SK-N-DZ (cell line): ENCODE results near the gene APOL4.
"Not testable (repeated sequence)": the region's sequence is repeated elsewhere in the genome, so short reads cannot be mapped to it uniquely, and the experiment has no call there.

Experiments
- DNase-seq: peaks from one replicate; pipeline ENCODE4 v3.0.0-alpha.2; 2015; ENCODE audit warnings: low spot score

APOL4 gene

GRCh38 chr22:36155702-36156101, 45.9 kb downstream of the APOL4 start:
- no peak for DNase-seq

DNA sequence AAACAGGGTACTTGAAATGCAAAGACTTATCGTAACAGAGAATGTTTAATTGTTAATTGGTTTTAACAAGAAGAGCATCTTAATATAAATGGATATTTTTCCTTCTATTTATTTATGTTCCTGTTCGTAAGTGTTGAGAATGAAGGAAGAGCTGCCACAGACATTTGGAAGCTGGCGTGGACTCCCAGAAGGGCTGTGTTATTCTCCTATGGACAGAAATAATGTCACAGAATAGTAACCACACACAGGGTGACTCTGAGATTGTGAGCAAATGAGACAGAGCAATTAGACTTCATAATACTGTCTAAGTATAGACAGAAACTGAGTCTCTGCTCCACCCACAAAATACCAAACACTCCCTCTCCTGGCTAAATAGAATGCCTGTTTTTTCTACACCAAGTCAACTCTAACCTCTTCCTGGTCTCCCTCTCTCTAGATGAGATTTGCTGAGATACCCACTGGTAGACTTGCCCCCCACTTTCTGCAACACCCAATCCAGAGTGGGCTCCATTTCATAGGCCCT, 47.1 kb downstream of the APOL4 start:
- no peak for DNase-seq

DNA sequence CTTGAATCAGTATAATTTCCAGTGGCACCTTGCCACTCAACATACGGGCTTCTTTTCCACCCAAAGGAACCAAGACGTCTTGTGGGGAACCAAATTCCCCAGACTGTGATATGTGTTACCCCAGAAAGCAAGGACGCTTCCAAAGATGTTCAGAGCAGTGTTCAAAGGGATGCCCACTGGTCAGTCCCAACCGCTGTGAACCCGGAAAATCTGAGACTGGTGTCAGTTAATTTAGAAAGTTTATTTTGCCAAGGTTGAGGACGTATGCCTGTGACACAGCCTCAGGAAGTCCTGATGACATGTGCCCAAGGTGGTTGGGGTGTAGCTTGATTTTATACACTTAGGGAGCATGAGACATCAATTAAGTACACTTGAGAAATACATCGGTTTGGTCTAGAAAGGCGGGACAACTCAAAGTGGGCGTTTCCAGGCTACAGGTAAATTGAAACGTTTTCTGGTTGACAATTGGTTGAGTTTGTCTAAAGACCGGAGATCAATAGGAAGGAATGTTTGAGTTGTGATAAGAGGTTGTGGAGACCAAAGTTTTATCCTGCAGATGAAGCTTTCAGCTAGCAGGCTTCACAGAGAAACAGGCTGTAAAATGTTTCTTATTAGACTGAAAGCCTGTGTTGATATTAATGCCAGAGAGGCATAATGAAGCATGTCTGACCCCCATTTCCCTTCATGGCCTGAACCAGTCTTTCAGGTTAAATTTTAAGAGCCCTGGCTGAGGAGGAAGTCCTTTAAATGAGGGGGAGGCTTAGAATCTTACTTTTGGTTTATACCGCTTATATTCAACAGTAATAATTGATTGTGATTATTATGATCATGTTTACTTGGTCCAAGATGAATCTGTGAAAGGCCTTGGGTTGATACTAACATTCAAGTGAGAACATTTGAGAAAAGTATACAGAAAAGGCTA, 47.8 kb downstream of the APOL4 start:
- no peak for DNase-seq

- not testable (repeated sequence) for DNase-seq
Measured at GRCh38 chr22:36152821-36153220, 48.8 kb downstream of the APOL4 start.

DNA sequence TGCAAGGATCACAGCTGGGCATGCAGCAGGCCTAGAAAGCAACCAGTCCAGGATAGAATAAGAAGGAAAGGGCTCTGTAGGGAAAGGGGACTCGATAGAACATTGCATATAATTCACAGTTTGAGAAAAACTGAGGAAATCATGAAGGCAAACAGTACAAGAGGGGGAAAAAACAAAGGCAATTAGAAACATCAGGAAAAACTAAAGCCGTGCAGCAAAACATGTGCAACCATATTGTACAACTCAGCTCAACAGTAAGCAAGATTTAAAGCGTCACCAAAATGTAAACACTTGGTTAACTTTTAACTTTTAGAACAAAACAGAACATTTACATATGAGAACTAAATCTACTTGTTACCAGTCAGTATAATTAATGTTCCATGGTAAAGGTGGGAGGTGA, 49.5 kb downstream of the APOL4 start:
- no peak for DNase-seq

- DNase-seq, result no peak
Measured at GRCh38 chr22:36151006-36151595, 50.5 kb downstream of the APOL4 start.

GRCh38 chr22:36149441-36149840, 52.2 kb downstream of the APOL4 start:
- no peak for DNase-seq

GRCh38 chr22:36148411-36148810, 53.2 kb downstream of the APOL4 start:
- DNase-seq, result no peak

GRCh38 chr22:36147196-36147791, 54.3 kb downstream of the APOL4 start:
- no peak for DNase-seq

DNA sequence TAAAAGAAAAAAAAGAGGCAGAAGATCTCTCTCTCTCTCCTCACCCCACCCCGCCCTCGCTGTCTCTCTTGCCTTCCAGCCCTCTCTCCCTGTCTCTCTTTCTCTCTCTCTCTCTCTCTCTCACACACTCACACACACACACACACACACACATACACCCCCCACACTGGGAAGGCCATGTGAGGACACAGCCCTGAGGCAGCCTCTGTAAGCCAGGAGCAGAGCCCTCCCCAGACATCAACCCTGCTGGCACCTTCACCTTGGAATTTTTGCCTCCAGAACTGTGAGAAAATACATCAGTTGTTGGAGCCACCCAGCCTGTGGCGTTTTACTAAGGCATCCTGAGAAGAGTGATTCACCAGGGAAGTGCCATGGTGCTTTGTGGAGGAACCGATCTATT, 55.7 kb downstream of the APOL4 start:
- DNase-seq, result no peak

DNA sequence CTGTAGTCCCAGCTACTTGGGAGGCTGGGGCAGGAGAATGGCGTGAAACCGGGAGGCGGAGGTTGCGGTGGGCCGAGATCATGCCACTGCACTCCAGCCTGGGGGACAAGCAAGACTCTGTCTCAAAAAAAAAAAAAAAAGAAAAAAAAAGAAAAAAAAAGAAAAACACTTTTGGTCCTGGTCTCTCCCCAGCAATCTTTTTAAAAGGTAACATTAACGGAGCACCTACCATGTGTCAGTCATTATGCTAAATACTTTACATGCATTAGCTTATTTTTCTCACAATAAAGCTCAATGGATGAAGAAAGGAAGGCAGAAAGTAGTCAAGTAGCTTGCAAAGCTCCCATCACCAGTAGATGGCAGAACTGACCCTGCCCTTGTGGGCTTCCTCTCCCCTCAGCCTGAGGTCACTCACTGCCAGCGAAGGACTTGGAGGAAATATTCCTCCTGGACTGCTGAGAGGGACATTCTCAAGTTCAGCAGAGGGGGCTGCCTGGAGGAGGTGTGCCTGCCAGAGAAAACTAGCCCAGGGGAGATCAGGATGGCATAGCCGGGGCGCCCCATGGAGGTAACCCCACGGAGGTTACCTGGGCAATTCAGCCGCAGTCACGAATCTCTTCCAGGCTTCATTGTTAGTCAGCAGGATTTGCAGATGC, 56.6 kb downstream of the APOL4 start:
- DNase-seq, result peak; percentile 66

DNA sequence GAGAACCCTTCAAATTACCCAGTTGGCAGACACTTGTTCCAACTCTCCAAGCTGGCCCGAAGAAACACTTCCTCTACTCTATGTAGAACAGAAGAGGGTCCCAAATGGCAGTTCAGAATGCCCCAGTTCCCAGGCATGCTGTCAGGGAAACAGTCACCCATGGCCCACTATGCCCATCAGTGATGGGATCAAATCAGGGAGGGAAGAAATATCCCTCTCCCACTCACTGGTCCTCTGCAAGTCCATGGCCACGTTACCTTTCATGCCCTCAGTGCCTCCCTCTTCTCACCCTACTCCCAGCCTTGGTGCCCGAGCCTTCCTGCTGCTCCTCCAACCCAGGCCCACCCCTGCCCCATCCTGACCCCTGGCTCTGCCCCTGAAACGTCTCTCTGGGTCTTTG, 57.7 kb downstream of the APOL4 start:
- DNase-seq, result no peak

DNA sequence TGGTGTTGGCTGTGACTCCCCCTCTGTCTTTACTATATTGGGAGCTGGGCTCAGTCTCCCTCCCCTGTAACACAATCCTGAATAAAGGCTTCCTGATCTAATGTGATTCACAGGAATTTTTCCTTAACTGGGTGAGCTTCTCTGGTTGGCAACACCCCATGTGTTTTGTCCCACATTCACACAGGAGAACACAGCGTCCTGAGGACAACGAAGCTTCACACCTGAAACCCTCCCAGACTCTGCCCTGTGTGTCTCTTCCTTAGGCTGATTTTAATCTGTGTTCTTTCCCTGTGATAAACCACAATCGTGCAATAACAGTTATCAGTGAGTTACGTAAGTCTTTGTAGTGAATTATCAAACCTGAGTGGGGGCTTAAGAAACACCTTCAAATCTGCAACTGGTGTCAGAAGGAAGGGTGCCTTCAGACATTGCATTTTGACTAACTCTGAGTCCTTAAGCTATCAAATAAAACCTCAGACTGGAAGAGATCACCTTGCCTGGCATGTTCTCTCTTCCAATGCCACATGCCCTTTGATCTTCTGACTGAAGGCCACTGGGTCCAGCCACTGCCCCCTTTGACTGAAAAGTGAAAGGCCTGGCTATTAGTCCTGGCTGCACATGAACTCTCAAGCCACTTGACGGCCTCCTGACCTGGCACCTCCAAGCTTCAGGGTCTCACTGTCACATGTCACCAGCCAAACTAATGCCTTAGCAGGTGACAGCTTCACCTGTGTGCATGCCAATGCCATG, 58.4 kb downstream of the APOL4 start:
- DNase-seq, result no peak

GRCh38 chr22:36141481-36141880, 60.1 kb downstream of the APOL4 start:
- no peak for DNase-seq
